ENCODE results near the gene OPN1LW.
"Not testable (repeated sequence)": the region's sequence is repeated elsewhere in the genome, so short reads cannot be mapped to it uniquely, and the experiment has no call there.

The OPN1LW gene

DNA sequence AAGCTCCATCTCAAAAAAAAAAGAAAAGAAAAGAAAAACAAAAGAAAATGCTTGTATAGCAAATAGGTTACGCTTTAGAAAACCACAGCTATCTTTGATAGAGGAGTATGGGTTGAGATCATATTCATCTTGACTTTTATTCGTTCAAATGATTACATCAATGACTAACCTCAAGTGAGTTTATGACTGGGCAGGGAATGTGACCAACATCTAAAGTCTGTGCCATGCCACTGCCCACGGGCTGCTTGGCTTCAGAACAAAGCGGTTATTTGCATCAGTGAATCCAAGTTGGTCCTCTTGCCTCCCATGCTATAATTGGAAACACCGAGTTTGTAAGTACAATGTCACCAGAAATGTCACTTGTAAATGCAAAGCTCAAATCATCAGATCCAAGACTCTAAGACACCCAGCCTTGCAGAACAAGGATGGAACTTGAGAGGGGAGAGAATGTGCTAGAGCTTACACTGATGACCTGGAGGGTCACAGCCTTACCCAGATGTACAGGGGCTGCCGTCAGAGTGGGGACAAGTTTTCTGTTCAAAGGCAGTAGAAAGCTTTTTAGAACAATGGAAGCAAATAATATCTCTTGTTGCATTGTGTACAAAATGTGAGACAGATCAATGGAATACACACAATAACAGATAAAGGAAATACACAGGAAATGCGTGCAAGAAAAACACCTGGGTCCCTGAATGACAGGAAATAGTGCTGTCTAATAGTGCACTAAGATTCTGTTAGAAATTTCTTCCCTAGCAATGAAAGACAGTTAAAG, 8.4 kb upstream of the OPN1LW start:
- no peak for DNase-seq

DNA sequence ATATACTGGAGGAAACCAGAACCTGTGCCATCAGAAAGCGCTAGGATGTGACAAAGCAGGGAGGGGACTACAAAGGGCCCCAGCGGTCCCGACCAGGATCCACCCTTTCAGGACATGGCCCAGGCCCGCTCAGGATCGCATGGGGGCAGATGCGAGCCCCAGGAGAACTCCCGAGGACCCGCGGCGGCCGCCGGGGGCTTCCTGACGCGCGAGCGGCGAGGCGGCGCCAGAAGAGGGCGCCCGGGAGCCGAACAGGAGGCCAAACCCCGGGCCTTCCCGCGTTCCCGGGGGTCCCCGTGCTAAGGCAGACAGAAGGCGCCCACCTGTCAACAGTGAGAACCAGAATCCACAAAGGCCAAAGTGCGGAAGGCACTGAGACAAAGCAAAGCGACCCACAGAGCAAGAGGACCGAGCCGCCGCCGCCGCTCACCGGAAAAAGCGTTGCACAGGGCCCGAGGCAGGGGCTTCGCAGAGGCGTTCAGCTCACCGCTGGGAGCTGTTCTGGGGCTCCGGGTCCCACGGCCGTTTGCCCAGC, 7.3 kb upstream of the OPN1LW start:
- DNase-seq, result peak; percentile 63

DNA sequence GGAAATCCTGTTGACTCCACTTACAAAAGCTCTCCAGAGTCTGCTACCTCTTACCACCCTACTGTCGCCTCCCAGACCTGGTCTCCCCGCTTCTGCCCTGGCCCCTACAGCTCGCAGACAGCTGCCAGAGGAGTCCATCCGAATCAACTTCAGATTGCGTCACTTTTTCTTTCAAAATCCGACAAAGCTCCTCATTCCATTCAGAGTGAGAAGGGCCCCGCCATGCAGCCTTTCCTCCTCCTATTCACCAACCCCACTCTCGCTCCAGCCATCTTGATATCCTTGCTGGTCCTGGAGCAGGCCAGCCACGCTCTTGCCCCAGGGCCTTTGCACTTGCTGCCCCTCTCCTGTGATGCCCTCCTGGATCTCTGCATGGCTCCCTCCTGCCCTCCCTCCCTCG, 5.2 kb upstream of the OPN1LW start:
- DNase-seq, result no peak

DNA sequence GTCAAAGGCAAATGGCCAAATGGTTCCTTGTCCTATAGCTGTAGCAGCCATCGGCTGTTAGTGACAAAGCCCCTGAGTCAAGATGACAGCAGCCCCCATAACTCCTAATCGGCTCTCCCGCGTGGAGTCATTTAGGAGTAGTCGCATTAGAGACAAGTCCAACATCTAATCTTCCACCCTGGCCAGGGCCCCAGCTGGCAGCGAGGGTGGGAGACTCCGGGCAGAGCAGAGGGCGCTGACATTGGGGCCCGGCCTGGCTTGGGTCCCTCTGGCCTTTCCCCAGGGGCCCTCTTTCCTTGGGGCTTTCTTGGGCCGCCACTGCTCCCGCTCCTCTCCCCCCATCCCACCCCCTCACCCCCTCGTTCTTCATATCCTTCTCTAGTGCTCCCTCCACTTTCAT, 3.8 kb upstream of the OPN1LW start:
- no peak for DNase-seq

DNA sequence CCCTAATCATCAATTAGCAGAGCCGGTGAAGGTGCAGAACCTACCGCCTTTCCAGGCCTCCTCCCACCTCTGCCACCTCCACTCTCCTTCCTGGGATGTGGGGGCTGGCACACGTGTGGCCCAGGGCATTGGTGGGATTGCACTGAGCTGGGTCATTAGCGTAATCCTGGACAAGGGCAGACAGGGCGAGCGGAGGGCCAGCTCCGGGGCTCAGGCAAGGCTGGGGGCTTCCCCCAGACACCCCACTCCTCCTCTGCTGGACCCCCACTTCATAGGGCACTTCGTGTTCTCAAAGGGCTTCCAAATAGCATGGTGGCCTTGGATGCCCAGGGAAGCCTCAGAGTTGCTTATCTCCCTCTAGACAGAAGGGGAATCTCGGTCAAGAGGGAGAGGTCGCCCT, 3.3 kb upstream of the OPN1LW start:
- no peak for DNase-seq

DNA sequence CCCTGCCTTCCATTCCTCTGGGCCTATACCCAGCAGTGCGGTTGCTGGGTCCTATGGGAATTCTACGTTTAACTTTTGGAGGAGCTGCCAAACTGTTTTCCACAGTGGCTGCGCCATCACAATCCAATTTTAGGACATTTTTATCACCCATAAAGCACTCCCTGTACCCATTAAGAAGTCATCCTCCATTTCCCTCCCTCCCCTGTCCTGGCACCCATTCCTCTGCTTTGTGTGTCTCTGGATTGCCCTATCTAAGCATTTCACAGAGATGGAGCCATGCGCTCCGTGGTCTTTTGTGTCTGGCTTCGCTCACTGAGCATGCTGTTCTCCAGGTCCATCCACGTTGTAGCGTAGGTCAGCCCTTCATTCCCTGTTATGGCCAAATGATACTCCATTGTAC, 1.7 kb upstream of the OPN1LW start:
- DNase-seq, result no peak

DNA sequence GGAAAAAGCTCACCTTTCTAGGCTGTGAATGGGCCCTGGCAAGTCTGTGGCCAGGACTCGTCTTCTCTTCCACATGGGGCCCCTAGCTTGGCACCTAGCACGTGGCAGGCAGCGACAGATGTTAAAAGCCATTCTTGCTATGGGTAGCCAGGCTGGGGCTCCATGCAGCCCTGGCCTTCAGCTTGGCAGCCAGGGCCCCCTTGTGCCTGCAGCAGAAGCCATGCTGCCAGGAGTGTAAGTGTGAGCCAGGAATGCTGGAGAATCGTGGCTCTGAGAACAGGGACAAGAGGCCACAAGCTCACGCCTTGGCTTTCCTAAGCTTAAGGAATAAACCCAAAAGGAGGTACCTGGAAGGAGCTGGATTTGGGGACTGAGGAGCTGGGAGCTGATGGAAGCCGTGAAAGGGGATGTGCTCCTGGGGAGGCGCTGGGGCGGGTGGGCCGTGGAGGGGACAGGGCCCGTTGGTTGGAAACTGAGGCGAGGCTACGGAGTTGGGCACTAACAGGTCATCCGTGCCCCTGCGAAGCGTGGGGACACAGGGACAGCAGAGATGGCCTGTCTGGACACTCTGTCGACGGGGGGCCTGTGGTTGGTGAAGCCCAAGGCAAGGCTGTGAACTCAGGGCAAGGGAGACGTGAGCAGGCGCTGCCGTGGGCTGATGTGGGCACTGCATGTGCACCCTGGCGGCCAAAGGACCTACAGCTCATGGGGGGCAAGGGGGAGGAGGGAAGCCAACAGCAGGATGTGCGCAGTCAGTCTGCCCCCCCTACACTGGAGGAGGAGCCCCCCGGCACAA, 895 bp upstream of the OPN1LW start:
- DNase-seq, result no peak

DNA sequence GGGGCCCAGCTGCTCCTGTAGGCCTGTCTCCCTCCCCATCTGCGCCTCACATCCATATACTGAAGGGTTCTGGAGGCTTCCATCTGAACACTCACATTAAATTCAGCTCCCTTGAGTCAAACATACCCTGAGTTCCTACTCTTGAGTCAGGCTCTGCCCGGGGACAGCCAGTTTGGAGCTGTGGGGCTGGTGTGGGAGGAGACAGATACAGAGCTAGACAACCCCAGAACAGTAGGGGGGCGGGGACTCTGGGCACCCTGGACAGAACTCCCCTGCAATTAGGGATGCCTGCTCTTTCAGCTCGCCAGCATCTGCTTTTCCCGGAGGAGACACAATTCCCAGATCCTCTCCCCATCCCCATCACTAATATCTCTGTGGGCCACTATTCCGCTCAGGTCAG, 7.0 kb downstream of the OPN1LW start:
- DNase-seq, result not testable (repeated sequence)

DNA sequence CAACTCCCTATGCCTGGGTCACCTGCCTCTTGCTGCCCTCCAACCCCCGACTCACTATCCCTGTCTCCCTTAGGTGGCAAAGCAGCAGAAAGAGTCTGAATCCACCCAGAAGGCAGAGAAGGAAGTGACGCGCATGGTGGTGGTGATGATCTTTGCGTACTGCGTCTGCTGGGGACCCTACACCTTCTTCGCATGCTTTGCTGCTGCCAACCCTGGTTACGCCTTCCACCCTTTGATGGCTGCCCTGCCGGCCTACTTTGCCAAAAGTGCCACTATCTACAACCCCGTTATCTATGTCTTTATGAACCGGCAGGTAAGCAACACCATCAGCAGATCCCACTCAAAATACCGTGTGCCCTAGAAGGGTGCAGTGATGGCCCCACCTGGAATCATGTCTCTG, 12.2 kb downstream of the OPN1LW start:
- not testable (repeated sequence) for DNase-seq

DNA sequence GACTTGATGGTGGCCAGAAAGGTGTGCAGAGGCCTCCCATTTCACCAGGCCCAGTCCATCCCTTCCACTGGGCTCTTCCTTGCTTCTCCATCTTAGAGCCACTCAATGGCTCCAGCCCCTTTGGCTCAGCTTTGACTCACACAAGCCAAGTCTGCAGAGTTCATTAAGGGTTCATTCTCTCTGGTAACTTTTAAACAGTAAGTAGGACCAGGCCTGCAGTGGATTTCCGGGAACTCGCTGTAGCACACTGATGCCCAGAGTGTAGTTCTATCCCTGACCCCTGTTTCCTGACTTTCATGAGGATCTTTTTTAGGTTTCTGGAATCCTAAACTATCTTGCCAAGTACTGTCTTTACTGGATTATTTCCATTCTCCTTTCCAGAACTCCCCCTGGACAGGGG, 13.2 kb downstream of the OPN1LW start:
- DNase-seq, result not testable (repeated sequence)

DNA sequence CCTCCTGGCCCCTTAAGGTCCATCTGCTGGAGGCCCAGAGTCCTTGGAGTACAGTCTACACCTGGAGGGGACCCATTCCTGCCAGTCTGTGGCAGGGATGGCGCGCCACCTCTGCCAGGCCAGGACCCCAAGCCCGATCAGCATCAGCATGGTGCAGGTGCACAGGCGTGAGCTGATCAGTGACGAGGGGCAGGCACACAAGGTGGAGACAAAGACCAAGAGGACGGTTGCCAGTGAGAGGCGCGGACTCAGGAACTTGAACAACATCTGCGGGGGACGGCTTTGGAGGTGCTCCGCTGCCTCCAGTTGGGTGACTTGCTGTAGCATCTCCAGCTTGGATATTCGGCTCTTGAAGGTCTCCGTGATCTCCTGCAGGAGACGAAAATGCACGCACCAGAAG, 15.3 kb downstream of the OPN1LW start:
- not testable (repeated sequence) for DNase-seq

DNA sequence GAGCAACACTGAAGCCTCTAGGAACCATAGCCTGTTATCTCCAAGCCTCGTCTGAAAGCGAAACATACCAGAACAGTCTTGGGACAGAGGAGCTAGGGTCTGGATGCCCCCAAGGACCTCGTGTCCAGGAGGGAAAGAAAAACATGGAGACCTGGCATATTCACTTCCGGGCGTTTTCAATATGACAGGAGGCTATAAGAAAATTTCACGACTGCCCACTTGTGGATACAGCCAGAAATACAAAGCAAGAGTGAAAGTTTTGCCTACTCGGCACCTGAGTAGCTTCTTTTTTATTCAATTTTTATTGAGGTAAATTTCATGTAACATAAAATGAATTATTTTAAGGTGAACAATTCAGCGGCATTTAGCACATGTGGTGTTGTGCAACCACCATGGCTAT, 20.9 kb downstream of the OPN1LW start:
- DNase-seq, result not testable (repeated sequence)

DNA sequence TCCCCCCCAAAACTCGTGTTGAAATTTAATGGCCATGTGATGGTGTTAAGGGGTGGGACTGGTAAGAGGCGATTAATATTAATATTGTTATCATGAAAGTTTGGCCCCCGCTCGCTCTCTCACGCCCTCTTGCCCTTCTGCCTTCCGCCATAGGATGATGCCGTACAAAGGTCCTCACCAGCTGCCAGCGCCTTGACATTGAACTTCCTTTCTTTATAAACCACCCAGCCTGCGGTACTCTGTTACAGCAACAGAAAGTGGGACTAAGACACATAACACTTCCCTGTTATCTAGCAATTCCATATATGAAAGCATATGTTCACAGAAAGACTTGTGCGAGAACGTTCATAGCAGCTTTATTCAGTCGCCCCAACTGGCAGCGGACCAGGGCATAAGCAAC, 24.3 kb downstream of the OPN1LW start:
- DNase-seq, result not testable (repeated sequence)

DNA sequence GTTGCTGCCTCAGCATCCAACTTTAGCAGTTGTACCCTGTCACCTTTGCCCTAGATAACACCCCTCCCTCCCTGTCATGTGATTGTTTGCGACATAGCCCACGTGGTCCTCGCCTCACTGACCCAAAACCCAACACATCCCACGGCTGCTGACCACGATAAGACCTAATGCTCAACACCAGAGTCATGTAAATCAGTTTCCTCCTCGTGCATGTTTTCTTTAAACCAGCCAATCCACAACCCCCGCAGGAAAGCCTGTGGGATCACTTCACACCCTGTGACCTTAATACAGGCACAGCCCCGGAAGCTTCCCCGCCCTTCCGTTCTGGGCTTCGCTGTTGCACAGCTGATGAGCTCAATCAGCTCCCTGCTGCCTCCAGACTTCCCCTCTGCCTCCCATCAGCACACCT, 28.5 kb downstream of the OPN1LW start:
- DNase-seq, result not testable (repeated sequence)

DNA sequence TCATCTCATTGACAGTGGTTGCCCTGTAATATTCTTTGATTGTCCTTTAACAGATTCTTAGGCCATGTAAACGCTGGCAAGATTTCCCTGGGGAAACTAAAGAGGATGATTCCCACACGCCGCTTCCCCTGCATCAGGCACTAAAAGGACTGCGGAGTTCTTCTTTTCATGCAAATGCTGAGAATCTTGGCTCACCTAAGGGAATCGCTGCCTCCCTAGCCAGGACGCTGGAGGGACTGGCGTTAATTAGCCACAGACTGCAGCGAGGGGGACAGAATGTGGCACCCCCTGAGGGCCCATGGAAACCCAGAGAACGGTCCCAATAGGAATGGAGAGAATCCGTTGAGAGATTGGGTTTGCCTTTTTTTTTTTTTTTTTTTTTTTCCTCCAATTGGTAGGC, 30.3 kb downstream of the OPN1LW start:
- not testable (repeated sequence) for DNase-seq

DNA sequence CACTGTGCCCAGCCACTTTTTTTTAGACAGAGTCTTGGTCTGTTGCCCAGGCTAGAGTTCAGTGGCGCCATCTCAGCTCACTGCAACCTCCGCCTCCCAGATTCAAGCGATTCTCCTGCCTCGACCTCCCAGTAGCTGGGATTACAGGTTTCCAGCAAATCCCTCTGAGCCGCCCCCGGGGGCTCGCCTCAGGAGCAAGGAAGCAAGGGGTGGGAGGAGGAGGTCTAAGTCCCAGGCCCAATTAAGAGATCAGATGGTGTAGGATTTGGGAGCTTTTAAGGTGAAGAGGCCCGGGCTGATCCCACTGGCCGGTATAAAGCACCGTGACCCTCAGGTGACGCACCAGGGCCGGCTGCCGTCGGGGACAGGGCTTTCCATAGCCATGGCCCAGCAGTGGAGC, 38.3 kb downstream of the OPN1LW start, which contains the start of gene OPN1MW:
Gene OPN1MW, plus strand, starts transcription at position 301 of the 400 bp plus-strand sequence. Its CDS starts 82 bp downstream, at position 383.
- DNase-seq, result not testable (repeated sequence)

DNA sequence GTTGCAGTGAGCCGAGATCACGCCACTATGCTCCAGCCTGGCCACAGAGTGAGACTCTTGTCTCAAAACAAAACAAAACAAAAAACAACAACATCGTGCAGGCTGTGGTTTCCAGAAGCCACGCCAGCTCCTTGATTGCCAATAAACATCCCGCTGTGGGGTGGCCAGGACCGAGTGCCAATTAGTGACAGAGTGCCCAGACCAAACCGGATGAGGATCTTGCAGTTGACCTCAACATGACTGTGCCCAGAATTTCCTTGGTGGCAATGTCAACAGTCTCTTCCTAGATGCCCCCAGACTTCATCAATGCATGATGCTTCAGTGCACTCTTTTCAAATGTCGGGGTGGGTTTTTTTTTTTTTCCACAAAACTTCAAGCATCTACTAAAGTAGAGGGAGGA, 39.8 kb downstream of the OPN1LW start:
- DNase-seq, result not testable (repeated sequence)

DNA sequence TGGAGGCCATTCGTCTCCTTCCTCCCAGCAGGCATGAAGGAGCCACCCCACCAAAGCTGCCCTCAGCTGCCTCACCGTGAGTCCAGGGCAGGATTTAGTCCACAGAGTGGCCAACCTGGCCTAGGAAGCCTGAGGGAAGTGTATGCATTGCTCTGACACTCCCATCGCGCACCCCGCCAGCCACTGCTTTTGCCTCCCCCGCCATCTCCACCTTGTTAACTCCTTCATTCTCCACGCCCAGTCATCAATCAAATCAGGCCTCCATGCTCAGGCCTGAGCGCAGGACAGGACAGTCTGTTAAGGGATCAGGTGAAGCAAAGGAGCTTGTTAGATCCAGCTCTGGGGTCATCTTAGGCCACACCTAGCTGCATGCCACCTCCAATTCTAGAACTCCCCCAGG, 48.8 kb downstream of the OPN1LW start:
- DNase-seq, result not testable (repeated sequence)

DNA sequence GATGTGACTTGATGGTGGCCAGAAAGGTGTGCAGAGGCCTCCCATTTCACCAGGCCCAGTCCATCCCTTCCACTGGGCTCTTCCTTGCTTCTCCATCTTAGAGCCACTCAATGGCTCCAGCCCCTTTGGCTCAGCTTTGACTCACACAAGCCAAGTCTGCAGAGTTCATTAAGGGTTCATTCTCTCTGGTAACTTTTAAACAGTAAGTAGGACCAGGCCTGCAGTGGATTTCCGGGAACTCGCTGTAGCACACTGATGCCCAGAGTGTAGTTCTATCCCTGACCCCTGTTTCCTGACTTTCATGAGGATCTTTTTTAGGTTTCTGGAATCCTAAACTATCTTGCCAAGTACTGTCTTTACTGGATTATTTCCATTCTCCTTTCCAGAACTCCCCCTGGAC, 50.3 kb downstream of the OPN1LW start:
- not testable (repeated sequence) for DNase-seq

DNA sequence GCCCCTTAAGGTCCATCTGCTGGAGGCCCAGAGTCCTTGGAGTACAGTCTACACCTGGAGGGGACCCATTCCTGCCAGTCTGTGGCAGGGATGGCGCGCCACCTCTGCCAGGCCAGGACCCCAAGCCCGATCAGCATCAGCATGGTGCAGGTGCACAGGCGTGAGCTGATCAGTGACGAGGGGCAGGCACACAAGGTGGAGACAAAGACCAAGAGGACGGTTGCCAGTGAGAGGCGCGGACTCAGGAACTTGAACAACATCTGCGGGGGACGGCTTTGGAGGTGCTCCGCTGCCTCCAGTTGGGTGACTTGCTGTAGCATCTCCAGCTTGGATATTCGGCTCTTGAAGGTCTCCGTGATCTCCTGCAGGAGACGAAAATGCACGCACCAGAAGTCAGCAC, 52.4 kb downstream of the OPN1LW start:
- not testable (repeated sequence) for DNase-seq

Data from activated CD4-positive, alpha-beta T cell treated with anti-CD3 and anti-CD28 coated beads, Interleukin-2, amount 50 U/mL, for 1 hour (primary cell).